GM18502 (cell line): ENCODE measurements around the gene TLX1.
A peak's percentile ranks its signal among the peaks of the same experiment; 100 is the strongest.

Source experiments
- ATAC-seq: cut with Tn5 transposase; IDR thresholded peaks from one replicate; pipeline ENCODE4 v1.9.1; 2021; ENCODE audit warnings: mild to moderate bottlenecking; ENCODE audit not compliant: unreplicated experiment, poor library complexity

Gene TLX1

DNA sequence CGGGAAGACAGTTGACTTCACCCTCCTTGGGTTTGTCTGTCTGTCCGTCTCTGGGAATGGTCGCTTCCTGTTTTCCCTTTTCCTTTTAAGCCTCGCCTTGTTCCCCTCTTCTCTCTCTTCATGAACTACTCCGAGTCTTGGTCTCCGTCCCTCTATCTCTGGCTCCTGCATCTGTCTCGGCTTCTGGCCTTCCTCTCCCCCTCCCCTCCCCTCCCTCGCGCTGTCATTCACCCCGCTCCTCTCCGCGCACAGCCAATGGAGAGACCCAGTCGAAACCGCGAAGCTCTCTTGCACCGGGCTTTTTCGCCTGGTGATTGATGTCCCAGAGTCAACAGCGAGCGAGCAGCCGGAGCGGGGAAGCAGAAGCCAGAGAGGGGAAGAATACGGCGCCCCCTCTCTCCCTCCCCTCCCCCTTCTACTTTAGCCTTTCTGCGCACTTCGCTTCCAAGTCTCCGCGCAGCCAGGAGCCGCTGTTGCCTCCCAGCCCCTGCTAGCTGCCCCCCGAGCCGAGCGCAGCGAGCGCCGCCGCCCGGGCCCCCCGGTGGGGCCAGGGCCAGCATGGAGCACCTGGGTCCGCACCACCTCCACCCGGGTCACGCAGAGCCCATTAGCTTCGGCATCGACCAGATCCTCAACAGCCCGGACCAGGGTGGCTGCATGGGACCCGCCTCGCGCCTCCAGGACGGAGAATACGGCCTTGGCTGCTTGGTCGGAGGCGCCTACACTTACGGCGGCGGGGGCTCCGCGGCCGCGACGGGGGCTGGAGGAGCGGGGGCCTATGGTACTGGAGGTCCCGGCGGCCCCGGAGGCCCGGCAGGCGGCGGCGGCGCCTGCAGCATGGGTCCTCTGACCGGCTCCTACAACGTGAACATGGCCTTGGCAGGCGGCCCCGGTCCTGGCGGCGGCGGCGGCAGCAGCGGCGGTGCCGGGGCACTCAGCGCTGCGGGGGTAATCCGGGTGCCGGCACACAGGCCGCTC lies at the start of gene TLX1:
Gene TLX1, plus strand, starts transcription at position 317 of the 978 bp plus-strand sequence. Its CDS starts 242 bp downstream, at position 559.
- no peak for ATAC-seq

DNA sequence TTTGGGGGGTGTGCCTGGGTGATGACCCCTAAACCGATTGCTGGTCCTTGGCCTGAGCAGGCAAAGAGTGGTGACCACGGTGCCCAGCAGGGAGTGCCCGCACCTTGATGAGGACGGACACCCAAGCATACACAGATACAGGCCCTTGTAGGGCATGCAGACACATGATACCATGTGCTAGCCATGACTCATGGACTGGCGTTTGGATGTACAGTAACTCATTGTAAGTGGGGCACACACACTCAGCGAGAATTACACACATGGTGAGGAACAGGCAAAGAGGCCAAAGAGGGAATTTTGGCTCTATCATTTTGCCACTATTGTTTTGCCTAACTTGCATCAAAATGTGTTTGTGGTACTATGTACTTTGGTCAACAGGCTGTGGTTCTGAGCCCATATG lies 45.3 kb upstream of the TLX1 start:
- ATAC-seq: no peak

DNA sequence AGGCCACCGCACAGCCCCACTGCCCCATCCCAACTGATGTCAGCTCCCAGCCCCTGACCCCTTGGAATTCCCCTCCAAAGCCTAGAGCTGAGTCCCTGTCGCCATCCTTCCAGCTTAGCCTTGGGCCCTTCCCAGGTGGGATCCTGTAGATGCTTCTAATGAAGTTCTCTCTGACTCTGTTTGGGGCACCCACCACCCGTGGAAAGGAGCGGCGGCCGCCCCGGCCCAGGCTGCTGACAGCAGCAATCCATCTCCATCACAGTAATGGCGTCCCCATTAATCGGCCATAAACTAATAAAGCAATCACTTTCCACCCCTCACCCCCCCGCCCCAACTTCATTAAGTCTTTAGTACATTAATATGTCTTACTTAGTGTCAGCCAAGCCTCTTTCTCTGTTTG lies 43.7 kb upstream of the TLX1 start:
- no peak for ATAC-seq

DNA sequence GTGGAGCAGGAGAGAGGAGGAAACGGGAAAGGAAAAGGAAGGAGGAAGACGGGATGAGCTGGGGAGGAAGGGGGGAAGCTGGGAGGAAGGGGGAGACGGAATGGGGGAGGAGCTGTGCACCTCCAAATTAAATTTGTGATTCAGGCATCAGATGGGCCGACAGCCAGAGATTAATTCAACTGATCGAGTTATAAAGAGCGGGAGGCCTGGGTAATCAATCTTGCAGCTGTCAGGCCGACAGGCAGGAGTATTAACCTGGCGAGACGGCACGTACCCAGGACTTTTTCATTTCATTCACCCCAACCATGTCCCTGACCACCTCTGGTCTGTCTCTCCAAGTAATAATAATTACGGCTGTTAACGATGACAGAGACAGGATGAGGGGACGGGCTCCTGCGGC lies 43.1 kb upstream of the TLX1 start:
- no peak for ATAC-seq

DNA sequence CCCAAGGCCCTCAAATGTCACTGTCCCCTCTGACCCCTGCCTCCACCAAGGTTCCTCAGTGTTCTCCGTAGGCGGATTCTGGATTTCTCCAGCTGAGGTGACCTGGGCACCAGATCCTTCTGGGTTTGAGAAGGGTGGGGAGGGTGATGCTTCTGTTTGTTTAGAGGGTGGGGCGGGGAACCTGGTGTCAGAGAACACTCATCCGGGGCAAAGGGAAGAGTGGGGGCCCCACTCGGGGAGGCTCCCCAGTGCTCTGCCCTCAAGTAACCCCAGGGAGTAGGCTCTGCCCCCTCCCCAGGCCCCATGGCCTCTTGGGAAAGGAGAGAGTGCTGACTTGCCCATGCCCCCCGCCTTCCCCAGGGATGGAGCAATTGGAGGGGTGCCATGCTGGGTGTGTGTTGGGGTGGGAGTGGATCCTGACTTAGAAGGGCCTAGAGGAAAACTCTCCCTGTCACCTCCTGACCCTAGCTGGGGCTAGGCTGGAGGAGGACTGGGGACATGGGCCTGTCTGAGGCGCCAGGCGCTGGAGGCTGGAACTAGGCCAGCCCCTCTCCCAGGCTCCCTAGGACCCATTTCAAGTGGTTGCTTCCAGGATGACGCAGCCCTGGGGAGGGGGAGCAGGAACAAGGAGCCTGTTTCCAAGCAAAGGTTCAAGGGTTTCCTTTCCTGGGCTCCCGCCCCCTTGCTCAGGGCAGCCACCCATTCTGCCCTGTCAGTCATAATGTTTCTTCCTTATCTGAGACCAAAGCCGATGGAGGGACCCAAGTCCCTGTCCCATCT lies 41.4 kb upstream of the TLX1 start:
- ATAC-seq: no peak

DNA sequence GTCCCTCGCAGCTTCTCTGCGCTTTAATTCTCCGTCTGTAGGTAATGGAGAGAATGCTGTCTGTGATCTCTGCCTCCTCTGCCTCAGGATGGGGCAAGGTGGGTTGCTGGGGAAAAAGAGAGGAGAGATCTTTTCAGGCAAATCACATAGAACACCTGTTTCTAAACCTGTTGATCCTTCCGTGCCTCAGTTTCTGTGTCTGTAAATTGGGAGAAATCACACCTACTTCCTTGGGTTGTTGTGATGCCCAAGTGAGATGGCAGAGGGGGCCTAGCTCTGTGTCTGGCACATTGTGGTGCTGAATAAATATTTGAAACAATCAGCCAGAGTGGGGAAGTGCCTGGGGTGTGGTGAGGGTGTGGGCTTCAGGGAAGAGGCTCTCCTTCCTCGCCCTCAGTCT lies 40.5 kb upstream of the TLX1 start:
- no peak for ATAC-seq

DNA sequence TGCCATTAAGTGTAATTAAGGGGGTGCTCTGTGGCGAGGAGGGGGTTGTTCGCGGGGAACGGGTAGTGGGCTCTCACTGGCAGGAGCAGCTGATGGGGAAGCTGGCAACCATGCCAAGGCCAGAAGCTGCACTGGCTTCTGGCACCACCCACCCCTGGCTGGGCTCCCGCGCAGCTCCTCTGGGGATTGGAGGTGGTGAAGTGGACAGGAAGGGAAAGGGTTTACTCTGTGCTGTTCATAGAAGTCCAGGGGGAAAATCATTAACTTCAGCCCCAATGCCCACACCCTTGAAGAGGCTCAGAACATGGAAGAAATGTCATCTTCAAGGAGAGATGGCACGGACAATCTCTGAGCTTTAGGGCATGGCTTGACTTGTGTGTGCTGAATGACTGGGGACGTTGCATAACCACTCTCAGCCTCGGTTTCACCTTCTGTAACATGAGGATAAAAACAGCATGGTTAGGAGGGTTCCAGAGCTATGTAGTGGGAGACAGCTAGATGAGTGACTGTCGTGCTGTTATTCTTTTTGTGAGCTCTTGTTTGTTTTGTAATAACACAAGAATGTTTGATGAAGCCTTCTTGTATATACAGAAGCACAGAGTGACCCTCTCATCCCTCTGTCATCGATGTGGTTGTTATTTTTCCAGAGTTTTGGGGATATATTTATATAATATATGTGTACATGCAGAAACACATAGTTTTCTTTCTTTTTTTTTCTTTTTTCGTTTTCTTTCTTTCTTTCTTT lies 39.4 kb upstream of the TLX1 start:
- ATAC-seq: no peak

DNA sequence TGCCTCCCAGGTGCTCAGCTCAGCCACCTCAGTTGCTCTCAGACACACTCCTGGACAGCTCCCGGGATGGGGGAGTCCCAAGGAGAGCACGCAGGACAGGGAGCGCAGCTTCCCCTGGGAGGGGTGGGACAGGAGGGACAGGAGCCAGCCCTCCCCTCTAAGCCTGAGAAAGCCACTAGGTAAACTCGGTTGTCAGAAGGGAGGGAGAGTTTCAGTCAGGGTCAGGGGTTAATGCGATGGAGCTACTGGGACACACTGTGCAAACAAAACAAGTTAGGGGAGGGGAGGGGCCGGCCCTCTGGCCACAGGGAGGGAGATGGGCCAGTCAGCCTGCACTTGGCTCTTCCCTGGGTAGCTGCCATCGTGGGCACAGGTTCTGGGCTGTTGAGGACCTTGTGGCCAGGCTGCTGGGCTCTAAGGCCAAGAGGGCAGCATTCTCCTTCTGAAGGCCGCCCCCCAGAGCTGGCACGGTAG lies 38.2 kb upstream of the TLX1 start:
- no peak for ATAC-seq

DNA sequence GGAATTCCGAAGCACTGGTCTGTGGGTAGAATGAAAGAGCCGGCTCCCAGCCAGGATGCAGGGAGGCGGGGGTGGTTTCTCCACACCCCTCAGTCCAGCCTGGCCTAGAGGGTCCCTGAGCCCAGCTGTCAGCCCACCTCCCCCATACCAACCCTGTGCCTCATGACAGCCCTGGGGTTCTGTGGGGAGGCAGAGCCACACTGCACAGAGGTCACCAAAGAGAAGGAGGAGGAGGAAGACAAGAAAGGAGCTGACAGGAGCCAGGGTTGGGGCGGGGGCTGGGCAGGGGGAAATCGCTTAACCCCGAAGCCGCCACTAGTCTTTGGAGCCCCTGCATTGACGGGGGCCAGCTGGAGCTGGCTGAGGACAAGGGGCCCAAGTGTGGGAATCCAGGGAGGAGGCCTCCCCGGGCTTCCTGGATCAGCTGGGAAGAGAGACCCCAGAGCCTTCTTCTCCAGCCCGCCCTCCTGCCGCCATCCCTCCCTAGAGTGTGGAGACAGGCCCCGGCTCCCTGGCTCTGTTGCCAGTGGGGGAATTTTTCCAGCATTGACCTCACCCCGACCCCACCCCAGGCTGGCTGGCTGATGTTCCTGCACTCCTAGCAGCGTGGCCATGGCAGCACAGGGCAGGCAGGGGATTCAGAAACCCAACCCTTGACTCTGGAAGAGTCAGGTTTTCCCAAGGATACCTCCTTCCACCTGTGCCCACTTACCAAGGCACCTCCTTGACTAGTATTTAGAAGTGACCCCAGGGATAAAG lies 36.8 kb upstream of the TLX1 start:
- ATAC-seq: no peak

DNA sequence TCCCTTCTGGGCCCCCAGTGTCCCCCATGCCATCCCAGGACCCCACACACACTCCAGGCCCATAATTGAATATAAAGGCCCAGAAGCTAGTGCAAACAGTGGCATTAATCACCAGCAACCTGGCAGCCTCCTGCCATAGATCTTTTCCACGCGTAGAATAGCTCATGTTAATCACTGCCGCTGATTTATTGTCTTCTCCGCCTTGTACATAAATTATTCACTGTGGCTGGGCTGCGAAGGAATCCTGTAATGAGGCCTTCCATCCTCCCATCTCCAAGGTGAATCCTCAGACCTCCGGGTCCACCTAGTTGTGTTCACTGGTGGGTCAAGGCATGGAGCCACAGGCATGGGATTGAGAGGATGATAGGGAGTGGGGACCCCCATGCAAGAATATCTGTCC lies 36.1 kb upstream of the TLX1 start:
- no peak for ATAC-seq

DNA sequence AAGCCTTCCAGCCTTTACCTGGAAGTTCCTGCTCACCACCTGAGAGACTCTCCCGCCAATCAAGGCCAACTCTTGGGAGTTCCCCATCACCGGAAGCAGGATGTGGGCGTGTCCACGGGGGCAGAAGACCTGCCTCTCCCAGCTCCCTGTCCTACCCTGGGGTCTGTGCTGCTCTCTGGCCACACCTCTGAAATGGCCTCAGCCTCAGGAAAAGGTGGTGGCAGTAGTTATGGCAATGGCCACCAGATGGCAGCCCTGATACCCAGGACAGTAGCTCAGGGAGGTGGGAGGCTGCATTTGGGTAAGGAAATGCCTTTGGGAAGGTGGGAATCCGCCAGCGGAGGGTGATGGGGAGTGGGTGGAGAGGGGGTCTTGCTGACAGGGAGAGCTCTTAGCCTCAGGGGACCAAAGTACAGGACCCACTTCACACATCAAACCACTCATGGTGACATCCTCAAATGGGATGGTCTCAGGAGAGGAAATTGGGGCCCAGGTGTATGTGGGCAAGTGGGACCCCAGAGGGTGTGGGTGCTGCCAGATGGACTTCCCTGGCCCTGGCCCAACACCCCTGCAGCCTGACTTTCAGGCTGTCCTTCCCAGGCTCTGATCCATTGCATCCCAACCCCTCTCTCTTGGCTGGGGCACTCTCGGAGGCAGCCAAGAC lies 35.4 kb upstream of the TLX1 start:
- peak; percentile 74 for ATAC-seq

DNA sequence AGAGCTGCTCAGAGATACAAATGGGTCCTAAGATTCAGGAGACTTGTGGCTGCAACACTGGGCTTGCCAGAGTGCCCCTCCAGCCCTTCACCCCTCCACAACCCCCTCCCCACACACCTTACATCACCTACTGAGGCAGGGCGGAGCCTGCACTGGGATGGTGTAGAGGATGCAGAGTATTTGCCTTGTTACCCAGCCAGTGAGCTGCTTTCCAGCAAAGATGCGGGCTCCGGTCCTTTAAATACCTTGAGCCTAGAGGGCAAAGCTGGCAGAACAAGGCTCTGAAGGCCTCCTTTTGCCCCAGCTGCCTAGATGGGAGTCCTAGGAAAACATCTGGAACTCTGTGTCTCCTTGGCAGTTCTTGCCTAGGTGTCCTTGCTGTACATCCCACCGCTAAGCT lies 34.7 kb upstream of the TLX1 start:
- no peak for ATAC-seq

DNA sequence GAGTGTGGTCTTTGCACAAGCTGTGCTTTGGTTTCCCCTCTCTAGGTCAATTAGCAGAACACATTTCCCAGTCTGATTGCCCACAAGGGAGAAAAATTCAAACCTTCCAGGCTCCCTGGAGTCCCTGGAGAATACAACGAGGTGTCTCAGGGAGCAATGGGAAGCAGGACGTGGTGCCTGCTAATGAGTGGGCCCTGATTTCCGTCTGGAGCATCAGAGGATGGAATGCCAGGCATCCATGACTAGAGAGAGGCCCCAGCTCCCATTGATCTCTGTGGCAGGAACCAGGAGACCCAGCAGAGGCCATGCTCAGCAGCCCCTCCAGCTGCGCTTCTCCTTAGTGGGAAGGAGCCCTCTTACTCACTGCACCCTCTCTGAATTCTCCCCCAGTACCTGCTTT lies 33.2 kb upstream of the TLX1 start:
- no peak for ATAC-seq

DNA sequence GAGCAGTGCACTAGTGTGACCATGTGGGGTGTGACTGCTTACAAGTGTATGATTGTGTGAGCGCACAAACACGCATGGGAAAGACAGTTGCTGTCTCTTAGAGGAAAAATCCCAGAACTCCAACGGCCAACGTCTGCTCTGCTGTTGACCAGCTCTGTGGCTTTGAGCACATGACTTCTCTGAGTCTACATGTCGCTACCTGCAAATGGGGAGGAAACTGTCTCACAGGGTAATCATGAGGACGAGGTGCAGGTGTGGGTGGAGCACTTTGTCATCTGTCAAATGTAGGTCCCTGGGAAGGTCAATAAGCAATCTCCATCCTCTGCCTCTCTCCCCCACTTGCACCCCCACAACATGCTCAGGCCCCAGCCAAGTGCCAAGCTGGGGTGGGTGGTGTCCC lies 31.2 kb upstream of the TLX1 start:
- no peak for ATAC-seq

DNA sequence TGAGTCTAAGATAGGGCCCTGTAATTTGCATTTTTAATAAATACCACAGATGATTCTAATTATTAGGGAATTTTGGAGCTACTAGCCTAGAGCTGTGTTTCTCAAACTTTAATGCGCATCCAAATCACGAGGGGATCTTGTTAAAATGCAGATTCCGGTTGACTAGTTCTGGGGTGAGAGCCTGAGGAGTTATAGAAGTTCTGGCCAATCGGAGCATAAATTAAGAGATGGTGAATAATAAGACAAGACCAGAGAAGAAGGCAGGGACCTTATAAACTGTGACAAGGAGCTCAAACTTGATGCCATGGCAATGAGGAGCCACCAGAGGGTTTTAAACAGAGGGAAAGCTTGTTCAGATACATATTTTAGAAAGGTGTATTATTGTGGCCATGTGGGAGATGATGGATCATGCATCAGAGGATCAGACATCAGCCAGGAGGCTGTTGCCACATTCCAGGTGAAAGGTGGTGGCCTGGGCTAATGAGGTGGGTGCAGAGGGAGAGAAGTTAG lies 29.7 kb upstream of the TLX1 start:
- no peak for ATAC-seq

DNA sequence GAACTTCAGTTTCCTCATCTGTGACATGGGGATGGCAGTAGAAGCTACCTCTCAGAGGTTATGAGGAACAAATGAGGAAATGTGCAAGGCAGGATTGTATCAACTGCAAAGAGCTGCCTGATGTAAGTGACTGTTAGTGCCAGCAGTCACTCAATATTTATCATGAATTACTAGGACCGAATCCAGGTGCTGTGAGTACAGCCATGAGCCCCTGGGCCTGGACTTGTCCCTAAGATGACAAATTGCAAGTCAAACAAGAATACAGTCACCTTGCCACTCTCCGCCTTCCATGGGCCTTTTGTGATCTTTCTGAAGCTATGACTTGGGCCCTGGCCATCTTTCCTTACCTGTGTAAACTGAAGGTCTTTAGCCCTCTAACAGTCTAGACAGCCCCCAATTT lies 27.7 kb upstream of the TLX1 start:
- ATAC-seq: no peak

DNA sequence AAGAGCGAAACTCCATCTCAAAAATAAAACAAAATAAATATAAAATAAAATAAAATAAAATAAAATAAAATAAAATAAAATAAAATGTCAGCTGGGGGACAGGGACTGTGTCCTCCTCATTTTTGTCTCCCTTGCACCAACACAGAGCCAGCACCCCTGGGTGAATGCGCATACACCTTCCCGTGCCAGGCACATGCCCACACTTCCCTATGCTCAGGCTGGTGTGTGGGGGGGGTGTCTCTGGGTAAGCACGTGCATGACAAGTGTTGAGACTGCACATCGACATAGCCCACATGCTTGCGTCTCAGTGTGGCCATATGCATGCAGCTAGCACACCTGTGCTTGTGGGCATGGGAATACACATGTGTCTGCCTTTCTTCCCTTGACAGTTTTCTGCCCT lies 24.7 kb upstream of the TLX1 start:
- ATAC-seq: no peak

DNA sequence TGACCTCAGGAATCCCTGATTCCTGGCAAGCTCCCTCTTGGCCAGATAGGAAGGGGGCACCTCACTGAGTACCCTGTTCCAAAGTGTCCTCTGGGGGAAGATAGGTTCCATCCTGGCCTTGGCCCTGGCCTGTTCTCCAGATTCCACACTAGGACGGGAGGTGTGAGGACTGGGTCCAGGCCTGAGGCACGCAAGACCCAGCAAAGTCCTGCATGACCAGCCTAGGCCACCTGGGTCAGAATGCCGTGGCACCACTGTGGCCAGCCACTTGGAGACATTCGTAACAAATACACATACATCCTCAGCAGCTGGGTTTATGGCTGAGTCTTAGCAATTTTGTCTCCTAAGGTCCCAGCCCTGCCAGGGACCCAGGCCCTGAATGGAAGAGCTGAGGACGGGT lies 23.3 kb upstream of the TLX1 start:
- no peak for ATAC-seq

DNA sequence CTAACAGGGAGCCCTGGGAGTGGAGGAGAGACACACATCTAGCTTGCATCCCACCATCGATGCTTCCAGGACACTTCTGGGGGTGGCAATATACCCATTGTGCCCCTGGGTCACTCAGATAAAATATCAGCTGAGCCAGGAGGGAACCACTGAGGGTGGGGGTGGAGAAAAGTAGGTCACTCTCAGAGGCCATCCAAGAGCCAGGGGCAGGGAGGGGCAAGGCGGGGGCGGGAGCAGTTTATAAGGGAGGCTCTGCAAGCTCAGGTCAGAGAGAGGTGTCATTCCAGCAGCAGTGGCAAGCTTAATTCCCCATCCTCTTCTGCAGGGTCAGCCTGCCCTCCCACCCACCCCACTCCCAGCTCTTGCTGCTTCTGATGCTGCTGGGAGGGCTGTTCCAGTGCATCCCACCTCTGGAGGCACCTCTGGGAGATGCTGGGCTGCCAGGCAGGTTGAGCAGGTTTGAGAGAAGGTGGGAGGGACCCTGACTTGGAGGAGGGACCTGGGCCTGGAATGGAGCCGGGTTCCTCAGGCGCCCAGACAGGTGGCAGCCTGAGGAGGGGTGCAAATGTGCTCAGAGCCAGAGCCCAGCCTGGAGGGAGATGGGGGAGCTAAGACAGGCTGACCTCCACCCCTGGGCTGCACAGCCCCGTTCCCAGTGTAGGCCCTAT lies 20.1 kb upstream of the TLX1 start:
- no peak for ATAC-seq
